GM19240 (cell line): Measurements from ENCODE around the gene SPATS2.

Experiments
- DNase-seq: peaks from one replicate; pipeline ENCODE4 v3.0.0; 2011; ENCODE audit warnings: low spot score; ENCODE audit not compliant: insufficient read length

The SPATS2 gene

GRCh38 chr12:49553512-49554088 lies 186.3 kb downstream of the SPATS2 start:
- no peak for DNase-seq

- no peak for DNase-seq
Observed at GRCh38 chr12:49554266-49554665, 187.0 kb downstream of the SPATS2 start.

- no peak for DNase-seq
Observed at GRCh38 chr12:49555631-49556390, 188.5 kb downstream of the SPATS2 start.

- no peak for DNase-seq
Observed at GRCh38 chr12:49556391-49557186, 189.3 kb downstream of the SPATS2 start.

GRCh38 chr12:49557187-49557916 lies 190.1 kb downstream of the SPATS2 start:
- DNase-seq: no peak

GRCh38 chr12:49557917-49558215 lies 190.6 kb downstream of the SPATS2 start:
- DNase-seq: no peak

- no peak for DNase-seq
Observed at GRCh38 chr12:49558526-49558925, 191.3 kb downstream of the SPATS2 start.

GRCh38 chr12:49559011-49559675 lies 191.9 kb downstream of the SPATS2 start:
- DNase-seq: no peak

- DNase-seq: no peak
Observed at GRCh38 chr12:49560695-49561094, 193.4 kb downstream of the SPATS2 start.

GRCh38 chr12:49562233-49562632 lies 195.0 kb downstream of the SPATS2 start:
- no peak for DNase-seq

GRCh38 chr12:49562831-49563230 lies 195.6 kb downstream of the SPATS2 start:
- no peak for DNase-seq

GRCh38 chr12:49563951-49564685 lies 196.9 kb downstream of the SPATS2 start:
- no peak for DNase-seq

GRCh38 chr12:49564686-49565405 lies 197.6 kb downstream of the SPATS2 start:
- no peak for DNase-seq

GRCh38 chr12:49565406-49566265 lies 198.4 kb downstream of the SPATS2 start:
- no peak for DNase-seq

- no peak for DNase-seq
Observed at GRCh38 chr12:49566361-49566760, 199.1 kb downstream of the SPATS2 start.

- DNase-seq: no peak
Observed at GRCh38 chr12:49567302-49567610, 200.0 kb downstream of the SPATS2 start.

- DNase-seq: peak; percentile 92
Observed at GRCh38 chr12:49567611-49568441, 200.6 kb downstream of the SPATS2 start, which contains the start of gene MCRS1. TSS of gene MCRS1 (minus strand) at chr12:49568142. CDS start at chr12:49566731, 1,411 bp downstream.
